ENCODE results near the gene ACAP3.

DNA sequence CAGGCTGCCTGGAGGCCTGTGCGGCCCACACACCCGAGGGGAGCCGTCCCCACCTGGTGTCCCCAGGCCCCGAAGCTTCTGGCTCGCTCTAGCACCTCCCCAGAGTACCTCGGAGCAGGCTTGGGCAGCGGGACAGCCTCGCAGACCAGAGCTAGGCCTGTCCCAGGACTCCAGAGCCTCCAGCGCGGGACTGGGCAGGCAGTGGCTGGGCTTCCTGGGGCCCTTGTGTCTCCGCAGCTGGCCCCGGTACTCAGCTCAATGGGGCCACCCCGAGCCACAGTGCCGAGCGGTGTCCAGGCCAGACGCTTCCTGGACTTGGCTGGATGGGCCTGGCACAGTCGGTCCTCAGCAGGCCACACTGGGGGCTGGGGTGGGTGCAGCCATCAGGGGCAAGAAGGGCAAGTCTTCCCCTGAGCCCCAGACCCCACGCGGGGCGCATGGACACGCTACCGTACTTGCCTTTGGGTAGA lies 22.6 kb downstream of the ACAP3 start:
- TF ChIP-seq CTCF (conservative IDR thresholded peaks at IDR 0.05; ENCODE audit: low read length) (no peak), EZH2phosphoT487 (IDR thresholded peaks at IDR 0.05; ENCODE audit: borderline replicate concordance) (no peak)

All from Loucy (cell line).